Stomach (tissue), 19 donors: ENCODE measurements around the gene SLC17A3. TPM values are rescaled to one million over a fixed set of nuclear protein-coding genes. Genes with fewer than 3 reads are reported as not detected.

Experiments used
- DNase-seq, 2 donors: peaks; one replicate each; pipeline versions ENCODE4 v3.0.0 to v3.0.0-alpha.2; 2013 to 2019
- H3K27ac ChIP-seq, 5 donors: fragments of 200-600 bp in 4 of 5; sonication (generic) in 4 of 5; one replicate each; pipeline ENCODE4 v1.5.1; 2013 to 2019; ENCODE audit warnings: mild to moderate bottlenecking in 1 of 5, moderate library complexity in 1 of 5
- H3K27me3 ChIP-seq, 3 donors: fragments of 200-600 bp; sonication (generic); one replicate each; pipeline ENCODE4 v1.5.1; 2017 to 2019; ENCODE audit warnings: mixed run types in 1 of 3
- H3K36me3 ChIP-seq, 4 donors: fragments of 200-600 bp; sonication (generic); 1 replicate in 3 of 4; 2 replicates in 1 of 4; pipeline ENCODE4 v1.5.1; 2016 to 2019
- H3K4me1 ChIP-seq, 4 donors: fragments of 200-600 bp; sonication (generic); one replicate each; pipeline ENCODE4 v1.5.1; 2016 to 2019
- H3K4me3 ChIP-seq, 4 donors: fragments of 200-600 bp; sonication (generic) in 3 of 4; one replicate each; pipeline ENCODE4 v1.5.1; 2016 to 2019; ENCODE audit warnings: mild to moderate bottlenecking in 1 of 4
- H3K9me3 ChIP-seq, 4 donors: fragments of 200-600 bp; sonication (generic); one replicate each; pipeline ENCODE4 v1.5.1; 2016 to 2019
- CTCF ChIP-seq, 7 experiments: fragments of 450-650 bp in 4 of 7; fragments of 200-600 bp in 3 of 7; sonication (generic) in 3 of 7; IDR thresholded peaks; one replicate each; pipeline ENCODE4 v1.5.1; 2016 to 2019; ENCODE audit warnings: antibody characterized with exemption in 7 of 7, control low read depth in 2 of 7, mild to moderate bottlenecking in 1 of 7
- EP300 ChIP-seq: sonication (generic); formaldehyde crosslinking; IDR thresholded peaks from one replicate; pipeline ENCODE4 v1.6.1; 2017; ENCODE audit warnings: antibody characterized with exemption
- POLR2A ChIP-seq, 4 donors: fragments of 450-650 bp; IDR thresholded peaks; one replicate each; pipeline ENCODE4 v1.6.1; 2016; ENCODE audit warnings: antibody characterized with exemption in 4 of 4, control low read depth in 2 of 4, mild to moderate bottlenecking in 1 of 4, moderate library complexity in 1 of 4
- POLR2AphosphoS5 ChIP-seq, 3 donors: sonication (generic); formaldehyde crosslinking; IDR thresholded peaks; one replicate each; pipeline ENCODE4 v1.6.1; 2016; ENCODE audit warnings: antibody characterized with exemption in 3 of 3
- WGBS, 5 donors: extraction: QIAGEN DNeasy Blood & Tissue Kit in 3 of 5; methylation state at CpG; one replicate each; pipeline versions ENCODE4 v1.1.5 to v1.1.7; 2013 to 2018; 5-methylcytosine and 5-hydroxymethylcytosine counted together
- intact Hi-C: fragments of 100-400 bp; cut with DNase I; formaldehyde crosslinking; loops from one replicate; pipeline ENCODE4 v1.15.1; 2023; ENCODE audit warnings: low total_unique reads
- long read RNA-seq, 10 donors: transcript quantifications; one replicate each; lab custom pipeline, GENCODE V29; 2026
- polyA plus RNA-seq, 3 donors: library from polyadenylated mRNA; stranded (reverse); fragments of 200-250 nt; gene quantifications; one replicate each; pipeline ENCODE4 v1.2.3, GENCODE V29; 2013
- total RNA-seq, 5 donors: library from RNA; depleted of rRNA; stranded (reverse); fragments of >200 nt; gene quantifications; one replicate each; pipeline versions ENCODE4 v1.1.0 to v1.2.3, GENCODE V29; 2014 to 2016
- donor health status: healthy with polysubstance abuse.
- donor health status: Bipolar disorder and iron deficiency.
- donor health status: healthy.

The SLC17A3 gene
- total RNA-seq, result not detected
- polyA plus RNA-seq, result not detected
- long read RNA-seq, donor 1, result 0 reads
- long read RNA-seq, donor 2, result 0 reads
- long read RNA-seq, donor 3, result 0 reads
- long read RNA-seq, donor 4, result 0 reads
- long read RNA-seq, donor 5, result 0 reads
- long read RNA-seq, donor 6, result 0 reads
- long read RNA-seq, donor 7, result 0 reads
- long read RNA-seq, donor 8, result 0 reads
- long read RNA-seq, donor 9, result 0 reads
- long read RNA-seq, donor 10, result 0 reads

DNA sequence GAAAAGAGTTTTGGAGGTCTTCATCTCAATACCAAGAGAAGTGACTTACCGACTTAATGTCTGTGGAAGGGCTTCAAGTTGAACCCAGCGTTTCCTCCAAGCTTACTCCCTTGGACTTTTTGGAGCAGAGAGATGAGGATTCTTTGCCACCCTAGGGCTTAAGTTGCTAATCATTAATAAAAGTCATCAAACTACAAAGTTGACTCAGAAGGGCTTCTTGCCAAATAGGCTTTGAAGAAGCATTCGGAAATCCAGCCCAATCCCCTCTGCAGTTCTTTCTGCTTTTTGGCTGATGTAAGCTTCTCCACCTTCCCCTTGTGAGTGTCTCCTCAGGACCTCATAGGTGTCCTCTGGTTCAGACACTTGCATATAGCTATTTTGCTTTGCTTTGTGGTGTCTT lies at the start of gene SLC17A3:
Gene SLC17A3 (minus strand): TSS at position 126 of the 400 bp plus-strand sequence. CDS start 5,856 bp downstream, outside the sequence.
- no peak within 1 kb of the TSS for H3K27ac ChIP-seq
- H3K4me3 ChIP-seq, result no peak within 1 kb of the TSS
- DNase-seq, result no peak
- H3K27me3 ChIP-seq, result no peaks in the 10 kb centered on the region
- no peaks in the 10 kb centered on the region for H3K36me3 ChIP-seq
- intact Hi-C loops, result no loop called here
- TF ChIP-seq EP300, result no peak
- no peak for TF ChIP-seq POLR2A (IDR thresholded peaks at IDR 0.05)
- TF ChIP-seq CTCF (IDR thresholded peaks at IDR 0.05), result no peak
- no peak for TF ChIP-seq POLR2AphosphoS5 (IDR thresholded peaks at IDR 0.05)
- no peaks in the 10 kb centered on the region for H3K9me3 ChIP-seq
- no peaks in the 10 kb centered on the region for H3K4me1 ChIP-seq
- WGBS, 5 donors, result 79 to 87% (median 85%) methylated on average over 3 of the region's 3 CpGs

- no peaks in the 10 kb centered on the region for H3K27me3 ChIP-seq
- intact Hi-C loops, result no loop called here
- H3K9me3 ChIP-seq, result no peaks in the 10 kb centered on the region
- no peak for DNase-seq
- 76 to 89% (median 84%) methylated on average over 2 of the region's 2 CpGs for WGBS, 5 donors
- no peak overlapping the region for H3K27ac ChIP-seq
- H3K4me3 ChIP-seq, result no peak overlapping the region
- TF ChIP-seq POLR2AphosphoS5 (IDR thresholded peaks at IDR 0.05), result no peak
- no peak for TF ChIP-seq EP300
- TF ChIP-seq POLR2A (IDR thresholded peaks at IDR 0.05), result no peak
- no peaks in the 10 kb centered on the region for H3K4me1 ChIP-seq
- H3K36me3 ChIP-seq, result no peaks in the 10 kb centered on the region
Measured at GRCh38 chr6:25922301-25922700, 48.3 kb upstream of the SLC17A3 start.

DNA sequence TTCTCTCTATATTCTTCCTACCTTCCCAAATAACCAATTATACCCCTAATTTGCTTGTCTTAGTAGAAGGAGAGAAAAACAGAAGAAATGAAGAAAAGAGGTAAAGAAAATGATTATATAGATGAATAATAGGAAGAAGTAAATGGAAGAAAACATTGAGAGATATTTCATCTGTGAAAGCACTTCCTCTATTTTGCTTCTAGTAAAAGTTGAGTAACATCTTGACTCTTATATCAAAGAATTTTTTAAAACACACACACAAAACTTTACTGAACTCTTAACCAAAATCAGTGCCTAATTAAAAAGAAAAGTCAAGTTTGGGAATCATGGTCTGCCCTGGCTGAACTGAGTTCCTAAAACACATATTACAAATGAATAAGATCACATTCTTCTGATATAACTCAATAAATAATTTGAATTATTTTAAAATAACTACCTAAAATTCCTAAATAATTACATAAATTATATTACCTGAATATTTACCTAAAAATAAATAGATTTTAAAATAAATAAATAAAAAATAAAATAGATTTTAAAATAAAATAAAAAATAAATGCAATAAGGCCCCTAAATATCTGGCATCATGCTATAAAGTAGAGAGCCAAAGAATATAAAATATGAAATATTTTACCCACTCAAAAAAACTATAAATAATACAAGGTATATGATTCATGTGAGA lies 47.6 kb upstream of the SLC17A3 start:
- intact Hi-C loops, result no loop called here
- no peaks in the 10 kb centered on the region for H3K36me3 ChIP-seq
- H3K27ac ChIP-seq, result no peak overlapping the region
- no peaks in the 10 kb centered on the region for H3K4me1 ChIP-seq
- H3K27me3 ChIP-seq, result no peaks in the 10 kb centered on the region
- no peak overlapping the region for H3K4me3 ChIP-seq
- H3K9me3 ChIP-seq, result no peaks in the 10 kb centered on the region
- DNase-seq, result no peak
- TF ChIP-seq CTCF (IDR thresholded peaks at IDR 0.05) (no peak), POLR2A (IDR thresholded peaks at IDR 0.05) (no peak), EP300 (no peak), POLR2AphosphoS5 (IDR thresholded peaks at IDR 0.05) (no peak)

- no peak overlapping the region for H3K27ac ChIP-seq
- H3K9me3 ChIP-seq, result no peaks in the 10 kb centered on the region
- WGBS, 5 donors, result 64 to 89% (median 86%) methylated on average over 2 to 5 of the region's 5 CpGs
- no peaks in the 10 kb centered on the region for H3K36me3 ChIP-seq
- H3K27me3 ChIP-seq, result no peaks in the 10 kb centered on the region
- intact Hi-C loops, result no loop called here
- no peak for TF ChIP-seq POLR2AphosphoS5 (IDR thresholded peaks at IDR 0.05)
- TF ChIP-seq POLR2A (IDR thresholded peaks at IDR 0.05), result no peak
- no peak for TF ChIP-seq CTCF (IDR thresholded peaks at IDR 0.05)
- TF ChIP-seq EP300, result no peak
- H3K4me1 ChIP-seq, result no peaks in the 10 kb centered on the region
- no peak overlapping the region for H3K4me3 ChIP-seq
- DNase-seq, result no peak
Measured at GRCh38 chr6:25919657-25920056, 45.6 kb upstream of the SLC17A3 start.
